ENCODE results near the gene MRPL43.

Gene MRPL43

DNA sequence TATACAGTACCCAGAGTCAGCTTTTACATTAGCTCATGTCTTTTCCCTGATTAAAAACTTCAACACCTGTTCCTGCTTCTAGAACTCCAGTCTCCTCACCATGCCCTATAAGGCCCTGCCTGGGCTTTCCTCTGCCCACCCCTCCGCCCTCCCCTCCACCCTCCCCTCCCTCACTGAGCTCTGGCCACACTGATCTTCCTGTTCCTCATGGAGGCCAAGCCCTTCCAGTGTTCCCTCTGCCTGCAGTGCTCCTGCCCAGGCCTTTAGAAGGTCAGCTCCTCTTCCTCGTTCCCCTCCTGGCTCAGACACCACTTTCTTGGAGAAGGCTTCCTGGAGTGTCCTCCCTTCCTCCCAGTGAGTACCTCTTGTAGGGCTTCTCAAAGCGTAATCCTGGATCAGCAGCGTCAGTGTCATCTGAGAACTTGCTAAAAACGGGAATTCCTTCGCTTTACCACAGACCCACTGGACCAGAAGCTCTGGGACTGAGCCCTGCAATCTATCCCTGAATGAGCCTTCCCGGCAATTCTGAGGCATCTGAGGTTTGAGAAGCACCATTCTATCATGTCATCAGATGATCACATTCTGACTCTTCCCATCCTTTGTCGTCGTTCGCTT lies 39.9 kb upstream of the MRPL43 start:
- no peak for ATAC-seq
- TF ChIP-seq ZNF70 (CRISPR knock-in tag; IDR thresholded peaks at IDR 0.05) (no peak), ISL1 (CRISPR knock-in tag; IDR thresholded peaks at IDR 0.05) (no peak), ZNF8 (CRISPR knock-in tag; IDR thresholded peaks at IDR 0.05) (no peak), ZC3H10 (CRISPR knock-in tag; IDR thresholded peaks at IDR 0.05) (no peak), SNAI2 (CRISPR knock-in tag; IDR thresholded peaks at IDR 0.05) (no peak), OSR1 (CRISPR knock-in tag; IDR thresholded peaks at IDR 0.05) (no peak), RARB (CRISPR knock-in tag; IDR thresholded peaks at IDR 0.05) (no peak), ZFP30 (CRISPR knock-in tag; IDR thresholded peaks at IDR 0.05) (no peak), TCF4 (CRISPR knock-in tag; IDR thresholded peaks at IDR 0.05; ENCODE audit: borderline replicate concordance) (no peak)
- TF ChIP-seq, protein P1, sequence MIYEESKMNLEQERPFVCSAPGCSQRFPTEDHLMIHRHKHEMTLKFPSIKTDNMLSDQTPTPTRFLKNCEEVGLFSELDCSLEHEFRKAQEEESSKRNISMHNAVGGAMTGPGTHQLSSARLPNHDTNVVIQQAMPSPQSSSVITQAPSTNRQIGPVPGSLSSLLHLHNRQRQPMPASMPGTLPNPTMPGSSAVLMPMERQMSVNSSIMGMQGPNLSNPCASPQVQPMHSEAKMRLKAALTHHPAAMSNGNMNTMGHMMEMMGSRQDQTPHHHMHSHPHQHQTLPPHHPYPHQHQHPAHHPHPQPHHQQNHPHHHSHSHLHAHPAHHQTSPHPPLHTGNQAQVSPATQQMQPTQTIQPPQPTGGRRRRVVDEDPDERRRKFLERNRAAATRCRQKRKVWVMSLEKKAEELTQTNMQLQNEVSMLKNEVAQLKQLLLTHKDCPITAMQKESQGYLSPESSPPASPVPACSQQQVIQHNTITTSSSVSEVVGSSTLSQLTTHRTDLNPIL (CRISPR knock-in tag; IDR thresholded peaks at IDR 0.05; ENCODE audit: low read depth): no peak

DNA sequence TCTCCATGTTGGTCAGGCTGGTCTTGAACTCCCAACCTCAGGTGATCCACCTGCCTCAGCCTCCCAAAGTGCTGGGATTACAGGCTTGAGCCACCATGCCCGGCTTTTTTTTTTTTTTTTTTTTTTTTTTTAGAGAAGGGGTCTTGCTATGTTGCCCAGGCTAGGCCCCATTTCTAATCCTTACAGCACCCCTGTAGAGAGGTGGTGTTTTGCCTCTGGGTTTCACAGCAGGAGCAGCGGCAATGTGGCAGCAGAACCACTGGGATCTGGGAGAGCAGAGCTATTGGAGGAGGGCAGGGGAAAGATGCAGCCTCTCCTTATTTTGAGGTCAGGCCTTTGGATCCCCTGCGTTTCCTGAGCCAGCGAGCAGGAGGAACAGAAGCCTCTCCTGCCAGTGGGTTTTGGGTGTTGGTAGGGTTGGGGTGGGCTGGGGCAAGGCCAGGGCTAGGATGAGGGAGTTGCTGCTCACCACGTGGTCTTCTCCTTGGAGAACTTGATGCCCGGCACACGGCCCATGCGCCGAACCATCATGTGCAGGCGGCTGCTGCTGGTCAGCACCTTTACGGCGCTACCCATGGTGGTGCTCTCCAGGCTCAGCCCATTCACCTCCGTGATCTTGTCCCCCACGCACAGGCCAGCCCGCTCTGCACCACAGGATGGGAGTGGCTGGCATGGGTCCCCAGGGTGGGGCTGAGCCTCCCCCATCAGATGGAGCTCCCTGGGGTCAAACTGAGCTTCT lies 35.8 kb upstream of the MRPL43 start:
- no peak for ATAC-seq
- TF ChIP-seq ZNF565 (CRISPR knock-in tag; conservative IDR thresholded peaks at IDR 0.05; ENCODE audit: low read depth): no peak
- no peak for TF ChIP-seq TCF4 (CRISPR knock-in tag; IDR thresholded peaks at IDR 0.05; ENCODE audit: borderline replicate concordance)
- TF ChIP-seq ZFP30 (CRISPR knock-in tag; IDR thresholded peaks at IDR 0.05): no peak
- TF ChIP-seq BACH2 (CRISPR knock-in tag; IDR thresholded peaks at IDR 0.05; ENCODE audit: borderline replicate concordance): no peak
- no peak for TF ChIP-seq SNAI2 (CRISPR knock-in tag; IDR thresholded peaks at IDR 0.05)
- TF ChIP-seq, protein P2, sequence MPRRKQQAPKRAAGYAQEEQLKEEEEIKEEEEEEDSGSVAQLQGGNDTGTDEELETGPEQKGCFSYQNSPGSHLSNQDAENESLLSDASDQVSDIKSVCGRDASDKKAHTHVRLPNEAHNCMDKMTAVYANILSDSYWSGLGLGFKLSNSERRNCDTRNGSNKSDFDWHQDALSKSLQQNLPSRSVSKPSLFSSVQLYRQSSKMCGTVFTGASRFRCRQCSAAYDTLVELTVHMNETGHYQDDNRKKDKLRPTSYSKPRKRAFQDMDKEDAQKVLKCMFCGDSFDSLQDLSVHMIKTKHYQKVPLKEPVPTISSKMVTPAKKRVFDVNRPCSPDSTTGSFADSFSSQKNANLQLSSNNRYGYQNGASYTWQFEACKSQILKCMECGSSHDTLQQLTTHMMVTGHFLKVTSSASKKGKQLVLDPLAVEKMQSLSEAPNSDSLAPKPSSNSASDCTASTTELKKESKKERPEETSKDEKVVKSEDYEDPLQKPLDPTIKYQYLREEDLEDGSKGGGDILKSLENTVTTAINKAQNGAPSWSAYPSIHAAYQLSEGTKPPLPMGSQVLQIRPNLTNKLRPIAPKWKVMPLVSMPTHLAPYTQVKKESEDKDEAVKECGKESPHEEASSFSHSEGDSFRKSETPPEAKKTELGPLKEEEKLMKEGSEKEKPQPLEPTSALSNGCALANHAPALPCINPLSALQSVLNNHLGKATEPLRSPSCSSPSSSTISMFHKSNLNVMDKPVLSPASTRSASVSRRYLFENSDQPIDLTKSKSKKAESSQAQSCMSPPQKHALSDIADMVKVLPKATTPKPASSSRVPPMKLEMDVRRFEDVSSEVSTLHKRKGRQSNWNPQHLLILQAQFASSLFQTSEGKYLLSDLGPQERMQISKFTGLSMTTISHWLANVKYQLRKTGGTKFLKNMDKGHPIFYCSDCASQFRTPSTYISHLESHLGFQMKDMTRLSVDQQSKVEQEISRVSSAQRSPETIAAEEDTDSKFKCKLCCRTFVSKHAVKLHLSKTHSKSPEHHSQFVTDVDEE (CRISPR knock-in tag; IDR thresholded peaks at IDR 0.05): no peak
- TF ChIP-seq GLIS3 (CRISPR knock-in tag; IDR thresholded peaks at IDR 0.05): no peak
- TF ChIP-seq ZNF8 (CRISPR knock-in tag; IDR thresholded peaks at IDR 0.05): no peak
- TF ChIP-seq TOX (CRISPR knock-in tag; IDR thresholded peaks at IDR 0.05; ENCODE audit: borderline replicate concordance): no peak
- TF ChIP-seq ESRRG (CRISPR knock-in tag; IDR thresholded peaks at IDR 0.05): no peak
- TF ChIP-seq ARNTL (CRISPR knock-in tag; IDR thresholded peaks at IDR 0.05; ENCODE audit: borderline replicate concordance, low read depth): no peak

DNA sequence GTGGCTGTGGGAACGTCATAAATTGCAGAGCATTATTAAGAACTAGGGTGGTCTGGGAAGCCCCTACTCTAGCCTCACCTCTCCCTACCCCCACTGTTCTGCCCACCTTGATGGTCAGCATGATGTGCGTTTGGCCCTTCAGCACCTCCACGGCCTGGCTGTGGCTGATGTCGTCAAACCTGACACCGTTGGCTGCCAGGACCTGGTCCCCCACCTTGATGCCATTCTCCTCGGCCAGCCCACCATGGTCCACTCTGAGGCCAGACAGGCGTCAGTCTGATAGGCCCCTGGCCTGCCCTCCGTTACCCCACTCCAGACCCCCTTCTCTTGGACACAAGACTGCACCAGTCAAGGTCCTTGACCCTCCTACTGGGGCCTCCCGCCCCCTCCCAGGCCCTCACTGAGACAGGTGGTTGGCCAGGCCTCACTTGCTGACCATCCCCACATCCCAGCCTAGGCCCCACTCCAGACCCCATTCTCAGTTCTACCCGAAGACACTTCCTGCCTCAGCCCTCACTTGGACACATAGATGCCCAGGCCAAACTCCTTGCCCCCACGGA lies 34.5 kb upstream of the MRPL43 start:
- TF ChIP-seq, protein P2 (CRISPR knock-in tag; IDR thresholded peaks at IDR 0.05): no peak
- TF ChIP-seq OSR1 (CRISPR knock-in tag; IDR thresholded peaks at IDR 0.05): no peak
- TF ChIP-seq ZFP30 (CRISPR knock-in tag; IDR thresholded peaks at IDR 0.05): no peak
- no peak for TF ChIP-seq RARB (CRISPR knock-in tag; IDR thresholded peaks at IDR 0.05)
- TF ChIP-seq ZNF8 (CRISPR knock-in tag; IDR thresholded peaks at IDR 0.05): no peak
- ATAC-seq: no peak

DNA sequence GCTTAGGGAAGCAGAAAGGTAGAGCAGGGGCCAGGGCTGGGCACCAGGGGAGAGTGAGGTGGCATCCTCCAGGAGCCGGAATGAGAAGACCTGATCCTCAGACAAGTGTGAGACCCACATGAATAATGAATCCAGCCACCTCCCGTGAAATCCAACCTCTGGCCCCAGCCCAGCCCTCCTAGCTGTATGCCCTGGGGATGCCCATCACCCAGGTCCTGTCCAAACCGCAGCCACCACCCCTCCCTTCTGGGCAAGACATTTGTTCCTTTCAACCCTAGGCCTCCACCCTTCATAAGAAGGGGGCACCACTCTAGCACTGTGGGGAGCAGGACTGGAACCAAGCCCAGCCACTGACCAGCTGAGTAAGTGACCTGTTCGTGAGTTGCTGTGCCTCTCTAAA lies 33.9 kb upstream of the MRPL43 start:
- TF ChIP-seq, protein P3, sequence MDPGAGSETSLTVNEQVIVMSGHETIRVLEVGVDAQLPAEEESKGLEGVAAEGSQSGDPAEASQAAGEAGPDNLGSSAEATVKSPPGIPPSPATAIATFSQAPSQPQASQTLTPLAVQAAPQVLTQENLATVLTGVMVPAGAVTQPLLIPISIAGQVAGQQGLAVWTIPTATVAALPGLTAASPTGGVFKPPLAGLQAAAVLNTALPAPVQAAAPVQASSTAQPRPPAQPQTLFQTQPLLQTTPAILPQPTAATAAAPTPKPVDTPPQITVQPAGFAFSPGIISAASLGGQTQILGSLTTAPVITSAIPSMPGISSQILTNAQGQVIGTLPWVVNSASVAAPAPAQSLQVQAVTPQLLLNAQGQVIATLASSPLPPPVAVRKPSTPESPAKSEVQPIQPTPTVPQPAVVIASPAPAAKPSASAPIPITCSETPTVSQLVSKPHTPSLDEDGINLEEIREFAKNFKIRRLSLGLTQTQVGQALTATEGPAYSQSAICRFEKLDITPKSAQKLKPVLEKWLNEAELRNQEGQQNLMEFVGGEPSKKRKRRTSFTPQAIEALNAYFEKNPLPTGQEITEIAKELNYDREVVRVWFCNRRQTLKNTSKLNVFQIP (CRISPR knock-in tag; IDR thresholded peaks at IDR 0.05; ENCODE audit: borderline replicate concordance, low read depth): no peak
- TF ChIP-seq, protein P1 (CRISPR knock-in tag; IDR thresholded peaks at IDR 0.05; ENCODE audit: low read depth): no peak
- TF ChIP-seq ZC3H10 (CRISPR knock-in tag; IDR thresholded peaks at IDR 0.05) (no peak), GLIS3 (CRISPR knock-in tag; IDR thresholded peaks at IDR 0.05) (no peak), ZFP3 (CRISPR knock-in tag; IDR thresholded peaks at IDR 0.05) (no peak), CSDC2 (CRISPR knock-in tag; IDR thresholded peaks at IDR 0.05) (no peak), ESRRG (CRISPR knock-in tag; IDR thresholded peaks at IDR 0.05) (no peak), SNAI2 (CRISPR knock-in tag; IDR thresholded peaks at IDR 0.05) (no peak), ZNF8 (CRISPR knock-in tag; IDR thresholded peaks at IDR 0.05) (no peak), ISL1 (CRISPR knock-in tag; IDR thresholded peaks at IDR 0.05) (no peak), RARB (CRISPR knock-in tag; IDR thresholded peaks at IDR 0.05) (no peak), TCF4 (CRISPR knock-in tag; IDR thresholded peaks at IDR 0.05; ENCODE audit: borderline replicate concordance) (no peak), ARNTL (CRISPR knock-in tag; IDR thresholded peaks at IDR 0.05; ENCODE audit: borderline replicate concordance, low read depth) (no peak)
- ATAC-seq: no peak
